Common myeloid progenitor, CD34-positive (primary cell): ENCODE measurements around the gene STOM.

Experiments used
- CTCF ChIA-PET: fragments of 350-600 bp; sonication (Branson Sonifier 250); formaldehyde crosslinking; loops from one replicate; lab custom pipeline; 2021; ENCODE audit warnings: antibody characterized with exemption; lab: Charles Lee
- POLR2A ChIA-PET: fragments of 350-600 bp; sonication (Branson Sonifier 250); formaldehyde crosslinking; loops from one replicate; lab custom pipeline; 2021; ENCODE audit warnings: antibody characterized with exemption; lab: Charles Lee
- DNase-seq, 3 donors: peaks; one replicate each; pipeline versions ENCODE4 v3.0.0 to v3.0.0-alpha.2; 2013
- H3K27ac ChIP-seq, 2 experiments: 1 replicate in 1 of 2; 2 replicates in 1 of 2; pipeline ENCODE4 v1.7.0; 2013; ENCODE audit warnings: inconsistent platforms in 2 of 2, low read length in 2 of 2, mild to moderate bottlenecking in 2 of 2, low read depth in 1 of 2, moderate library complexity in 1 of 2; ENCODE audit not compliant: severe bottlenecking in 2 of 2, insufficient read depth in 1 of 2, poor library complexity in 1 of 2
- H3K27me3 ChIP-seq, 5 experiments: replicated peaks in 2 of 5; 1 replicate in 3 of 5; 2 replicates in 2 of 5; pipeline versions ENCODE4 v1.6.1 to v1.7.0; 2013; ENCODE audit warnings: low read length in 4 of 5, mild to moderate bottlenecking in 2 of 5, moderate library complexity in 2 of 5, inconsistent platforms in 1 of 5; ENCODE audit not compliant: insufficient read depth in 5 of 5, control insufficient read depth in 4 of 5
- H3K36me3 ChIP-seq, 4 experiments: 1 replicate in 2 of 4; 2 replicates in 2 of 4; pipeline versions ENCODE4 v1.6.1 to v1.7.0; 2013; ENCODE audit warnings: low read length in 3 of 4, control low read depth in 1 of 4, mild to moderate bottlenecking in 1 of 4; ENCODE audit not compliant: control insufficient read depth in 4 of 4, insufficient read depth in 4 of 4
- H3K4me1 ChIP-seq, 4 experiments: 1 replicate in 3 of 4; 2 replicates in 1 of 4; pipeline versions ENCODE4 v1.6.1 to v1.7.1; 2013; ENCODE audit warnings: low read length in 3 of 4, mild to moderate bottlenecking in 3 of 4, control low read depth in 1 of 4, inconsistent platforms in 1 of 4, moderate library complexity in 1 of 4; ENCODE audit not compliant: control insufficient read depth in 4 of 4, insufficient read depth in 4 of 4; ENCODE audit errors: control extremely low read depth in 1 of 4
- H3K4me3 ChIP-seq, 7 experiments: 1 replicate in 4 of 7; 2 replicates in 3 of 7; pipeline versions ENCODE4 v1.5.1 to v1.7.0; 2013; ENCODE audit warnings: mild to moderate bottlenecking in 7 of 7, low read length in 6 of 7, moderate library complexity in 6 of 7, inconsistent platforms in 2 of 7, low read depth in 2 of 7, control low read depth in 1 of 7; ENCODE audit not compliant: insufficient read depth in 4 of 7, control insufficient read depth in 1 of 7; ENCODE audit errors: extremely low read depth in 1 of 7
- H3K9me3 ChIP-seq, 5 experiments: 1 replicate in 4 of 5; 2 replicates in 1 of 5; pipeline versions ENCODE4 v1.6.1 to v1.7.1; 2013; ENCODE audit warnings: low read length in 4 of 5, mild to moderate bottlenecking in 2 of 5, inconsistent platforms in 1 of 5, low read depth in 1 of 5, moderate library complexity in 1 of 5; ENCODE audit not compliant: control insufficient read depth in 4 of 5, insufficient read depth in 2 of 5; ENCODE audit errors: control extremely low read depth in 1 of 5
- WGBS: methylation state at CpG from one replicate; pipeline ENCODE4 v1.1.5; 2013; ENCODE audit not compliant: insufficient coverage; 5-methylcytosine and 5-hydroxymethylcytosine counted together

Gene STOM

DNA sequence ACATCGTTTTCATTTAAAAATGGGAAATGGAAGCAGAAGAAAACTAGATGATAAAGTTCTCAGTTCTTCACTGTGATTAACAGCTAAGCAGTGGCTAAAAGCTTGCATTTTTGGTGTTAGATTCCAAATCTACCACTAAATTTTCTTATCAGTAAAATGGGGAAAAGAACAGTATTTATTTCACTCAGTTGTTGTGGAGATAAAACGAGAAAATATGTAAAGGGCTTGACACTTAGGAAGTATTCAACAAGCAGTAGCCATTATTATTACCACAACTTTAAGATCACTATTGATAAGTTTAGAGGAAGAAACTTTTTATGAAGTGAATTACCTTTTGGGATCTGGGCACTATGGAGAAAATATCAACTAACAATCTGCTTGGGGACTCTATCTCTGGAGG lies 4.5 kb downstream of the STOM start:
- CTCF ChIA-PET, result no interaction called here
- peaks cover 48 to 86% (median 65%) of the 10 kb centered on the region in 4 experiments for H3K4me1 ChIP-seq
- POLR2A ChIA-PET, result no interaction called here

DNA sequence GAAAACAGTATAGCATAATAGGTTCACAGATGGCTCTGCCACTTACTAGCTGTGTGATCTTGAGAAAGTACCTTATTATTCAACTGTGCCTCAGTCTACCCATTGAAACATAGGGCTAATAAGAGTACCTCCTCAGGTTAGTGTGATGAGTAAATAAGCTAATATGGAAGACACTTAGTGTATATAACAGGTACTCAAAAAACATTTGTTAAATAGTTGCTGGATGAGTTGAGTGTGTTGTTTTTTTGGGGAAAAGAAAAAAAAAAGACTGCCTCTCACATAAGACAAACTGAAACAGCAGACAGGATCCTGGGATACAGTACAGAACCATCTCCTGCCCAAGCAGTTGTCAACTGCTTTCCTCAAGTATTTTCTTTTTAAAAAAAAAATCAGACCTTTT lies 5.2 kb downstream of the STOM start:
- ChIA-PET CTCF (interaction anchor here (1.0 to 1.6 kb wide), 4 partner anchors 11 to 152 kb away, joined by 4 to 5 read pairs (median 4); no protein-coding TSS in a partner anchor), POLR2A (no interaction called here)
- no peak for DNase-seq
- Histone ChIP-seq H3K9me3 (no peaks in the 10 kb centered on the region), H3K27ac (no peak overlapping the region), H3K27me3 (no peaks in the 10 kb centered on the region), H3K36me3 (peaks cover 0 to 3% (median 0%) of the 10 kb centered on the region in 4 experiments), H3K4me3 (peak overlapping the region in 1 of 7 experiments; percentile 1), H3K4me1 (peaks cover 46 to 85% (median 65%) of the 10 kb centered on the region in 4 experiments)

More for the DNA sequence above, 4.5 kb downstream of the STOM start:
- peak overlapping the region in 1 of 2 experiments; percentile 52 for H3K27ac ChIP-seq
- H3K27me3 ChIP-seq, result no peaks in the 10 kb centered on the region
- peaks cover 0 to 3% (median 0%) of the 10 kb centered on the region in 4 experiments for H3K36me3 ChIP-seq
- H3K4me3 ChIP-seq, result peak overlapping the region in 2 of 7 experiments; percentile 17 to 26
- no CpG with 5 or more reads among the region's 2 CpGs for WGBS
- H3K9me3 ChIP-seq, result no peaks in the 10 kb centered on the region
- DNase-seq, result peak in 1 of 3 donors; percentile 57

GRCh38 chr9:121364077-121364476 lies 6.0 kb downstream of the STOM start:
- Histone ChIP-seq H3K36me3 (peaks cover 0 to 4% (median 0%) of the 10 kb centered on the region in 4 experiments), H3K27ac (peak overlapping the region in 1 of 2 experiments; percentile 44), H3K4me3 (no peak overlapping the region), H3K9me3 (no peaks in the 10 kb centered on the region), H3K4me1 (peaks cover 43 to 88% (median 68%) of the 10 kb centered on the region in 4 experiments), H3K27me3 (no peaks in the 10 kb centered on the region)
- DNase-seq, result no peak
- POLR2A ChIA-PET, result no interaction called here
- no CpG with 5 or more reads among the region's 5 CpGs for WGBS
- CTCF ChIA-PET, result interaction anchor here (0.8 to 1.6 kb wide), 7 partner anchors 10 to 151 kb away, joined by 3 to 5 read pairs (median 4); no protein-coding TSS in a partner anchor

DNA sequence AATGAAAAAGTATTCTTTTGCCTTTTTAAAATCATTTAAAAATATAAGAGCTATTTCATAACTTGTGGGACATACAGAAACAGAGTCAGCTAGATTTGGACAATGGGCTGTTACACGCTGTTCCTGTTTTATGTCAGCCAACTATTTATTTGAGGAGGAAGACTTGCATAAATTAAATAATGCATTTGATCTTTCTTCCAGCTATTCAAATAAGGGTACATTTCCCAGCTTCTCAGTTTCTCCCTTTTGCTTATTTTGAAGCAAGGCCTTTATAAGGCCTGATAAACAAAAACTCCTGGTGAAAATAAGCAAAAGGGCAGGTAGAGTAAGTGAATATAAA lies 6.5 kb downstream of the STOM start:
- peaks cover 41 to 89% (median 68%) of the 10 kb centered on the region in 4 experiments for H3K4me1 ChIP-seq
- ChIA-PET CTCF (interaction anchor here (0.8 to 1.6 kb wide), 6 partner anchors 13 to 151 kb away, joined by 3 to 4 read pairs (median 4); no protein-coding TSS in a partner anchor), POLR2A (no interaction called here)
- H3K9me3 ChIP-seq, result no peaks in the 10 kb centered on the region
- no peak overlapping the region for H3K4me3 ChIP-seq
- H3K27ac ChIP-seq, result peak overlapping the region in 1 of 2 experiments; percentile 44
- H3K27me3 ChIP-seq, result no peaks in the 10 kb centered on the region
- WGBS, result 0% methylated on average over 1 of the region's 1 CpG
- H3K36me3 ChIP-seq, result peaks cover 0 to 9% (median 0%) of the 10 kb centered on the region in 4 experiments
- DNase-seq, result no peak

DNA sequence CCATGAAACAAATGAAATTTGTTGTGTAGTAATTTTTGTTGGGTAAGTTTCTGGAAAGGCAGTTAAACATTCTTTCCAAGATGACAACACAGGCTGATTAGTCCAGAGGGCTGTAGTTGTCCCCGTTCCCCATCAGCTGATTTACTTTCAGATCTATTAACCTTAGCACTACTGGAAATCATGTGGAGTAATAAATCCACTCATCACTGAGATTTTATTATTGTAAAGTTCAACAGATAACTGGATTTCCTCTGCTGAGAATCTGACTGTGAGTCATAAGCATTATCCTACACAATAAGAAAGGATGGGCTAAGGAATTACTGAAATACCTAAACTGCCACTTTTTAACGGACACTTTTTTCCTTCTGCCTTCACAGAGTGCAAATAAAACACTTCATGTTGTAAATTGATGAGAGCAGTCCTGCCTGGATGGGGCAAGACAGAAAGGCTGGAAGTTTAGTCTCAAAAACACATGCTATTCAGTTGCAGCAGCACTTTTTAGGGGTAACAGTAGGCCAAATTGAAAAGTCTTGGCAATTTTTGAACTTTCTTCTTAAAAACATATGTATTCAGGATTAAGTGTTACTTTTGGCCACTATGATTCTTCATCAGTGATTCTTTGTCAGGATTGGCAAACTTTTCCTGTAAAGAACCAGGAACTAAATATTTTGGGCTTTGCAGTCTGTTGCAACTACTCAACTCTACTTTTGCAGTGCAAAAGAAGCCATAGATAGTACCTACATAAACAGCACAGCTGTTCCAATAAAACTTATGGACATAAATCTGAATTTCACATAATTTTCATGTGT lies 7.0 kb downstream of the STOM start:
- CTCF ChIA-PET, result interaction anchor here (1.3 to 1.6 kb wide), 4 partner anchors 13 to 150 kb away, joined by 3 to 4 read pairs (median 4); no protein-coding TSS in a partner anchor
- H3K9me3 ChIP-seq, result no peaks in the 10 kb centered on the region
- peaks cover 38 to 89% (median 66%) of the 10 kb centered on the region in 4 experiments for H3K4me1 ChIP-seq
- POLR2A ChIA-PET, result no interaction called here
- peaks cover 0 to 14% (median 0%) of the 10 kb centered on the region in 4 experiments for H3K36me3 ChIP-seq
- no CpG with 5 or more reads among the region's 2 CpGs for WGBS
- no peak overlapping the region for H3K27ac ChIP-seq
- no peaks in the 10 kb centered on the region for H3K27me3 ChIP-seq
- DNase-seq, result peak in 1 of 3 donors; percentile 34
- H3K4me3 ChIP-seq, result peak overlapping the region in 1 of 7 experiments; percentile 10

- peak in 1 of 3 donors; percentile 66 for DNase-seq
- Histone ChIP-seq H3K27me3 (no peaks in the 10 kb centered on the region), H3K4me1 (peaks cover 27 to 85% (median 58%) of the 10 kb centered on the region in 4 experiments), H3K4me3 (peak overlapping the region in 1 of 7 experiments; percentile 35), H3K27ac (no peak overlapping the region), H3K36me3 (peaks cover 0 to 16% (median 0%) of the 10 kb centered on the region in 4 experiments), H3K9me3 (no peaks in the 10 kb centered on the region)
- ChIA-PET CTCF (interaction anchor here (1.3 kb wide), 1 partner anchor 12 kb away, joined by 3 read pairs; no protein-coding TSS in a partner anchor), POLR2A (no interaction called here)
These were observed 9.3 kb downstream of the STOM start for GRCh38 chr9:121360601-121361374.
